ENCODE data around the gene MITD1.

DNA sequence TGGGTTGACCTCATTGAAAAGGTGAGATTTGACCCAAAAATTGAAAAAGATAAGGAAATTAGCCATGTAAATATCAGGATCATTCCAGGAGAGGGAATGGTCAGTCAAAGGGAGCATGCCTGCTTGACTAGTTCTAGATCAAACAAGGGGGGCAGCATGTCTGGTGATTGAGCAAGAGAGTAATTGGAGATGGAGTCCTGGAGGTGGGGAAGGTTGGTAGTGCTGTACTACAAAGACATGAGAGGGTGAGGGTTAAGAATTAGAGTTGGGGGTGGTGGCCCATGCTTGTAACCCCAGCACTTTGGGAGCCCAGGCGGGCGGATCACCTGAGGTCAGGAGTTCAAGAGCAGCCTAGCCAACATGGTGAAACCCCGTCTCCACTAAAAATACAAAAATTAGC, 2.2 kb upstream of the MITD1 start:
- TF ChIP-seq, protein P1, sequence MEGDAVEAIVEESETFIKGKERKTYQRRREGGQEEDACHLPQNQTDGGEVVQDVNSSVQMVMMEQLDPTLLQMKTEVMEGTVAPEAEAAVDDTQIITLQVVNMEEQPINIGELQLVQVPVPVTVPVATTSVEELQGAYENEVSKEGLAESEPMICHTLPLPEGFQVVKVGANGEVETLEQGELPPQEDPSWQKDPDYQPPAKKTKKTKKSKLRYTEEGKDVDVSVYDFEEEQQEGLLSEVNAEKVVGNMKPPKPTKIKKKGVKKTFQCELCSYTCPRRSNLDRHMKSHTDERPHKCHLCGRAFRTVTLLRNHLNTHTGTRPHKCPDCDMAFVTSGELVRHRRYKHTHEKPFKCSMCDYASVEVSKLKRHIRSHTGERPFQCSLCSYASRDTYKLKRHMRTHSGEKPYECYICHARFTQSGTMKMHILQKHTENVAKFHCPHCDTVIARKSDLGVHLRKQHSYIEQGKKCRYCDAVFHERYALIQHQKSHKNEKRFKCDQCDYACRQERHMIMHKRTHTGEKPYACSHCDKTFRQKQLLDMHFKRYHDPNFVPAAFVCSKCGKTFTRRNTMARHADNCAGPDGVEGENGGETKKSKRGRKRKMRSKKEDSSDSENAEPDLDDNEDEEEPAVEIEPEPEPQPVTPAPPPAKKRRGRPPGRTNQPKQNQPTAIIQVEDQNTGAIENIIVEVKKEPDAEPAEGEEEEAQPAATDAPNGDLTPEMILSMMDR (IDR thresholded peaks at IDR 0.05) = no peak
- TF ChIP-seq POLR2AphosphoS5 (IDR thresholded peaks at IDR 0.05) (no peak), POLR2A (IDR thresholded peaks at IDR 0.05) (no peak), EP300 (IDR thresholded peaks at IDR 0.05) (no peak)

Measured in gastroesophageal sphincter (tissue), 3 donors.